Activated CD8-positive, alpha-beta memory T cell treated with anti-CD3 and anti-CD28 coated beads for 4 hours (primary cell): ENCODE measurements around the gene CCDC12.
A peak's percentile ranks its signal among the peaks of the same experiment; 100 is the strongest.
"Not testable (repeated sequence)": the region's sequence is repeated elsewhere in the genome, so short reads cannot be mapped to it uniquely, and the experiment has no call there.

Experiments used
- DNase-seq, 2 donors: peaks; one replicate each; pipeline ENCODE4 v3.0.0-alpha.2; 2020; ENCODE audit warnings: low read depth in 2 of 2

The CCDC12 gene

GRCh38 chr3:46923559-46924350 lies 52.8 kb downstream of the CCDC12 start:
- peak in 1 of 2 donors; percentile 11 for DNase-seq

- DNase-seq, result no peak
Measured at GRCh38 chr3:46922871-46923558, 53.5 kb downstream of the CCDC12 start.

- DNase-seq, result no peak
Measured at GRCh38 chr3:46922426-46922825, 54.1 kb downstream of the CCDC12 start.

- DNase-seq, result no peak
Measured at GRCh38 chr3:46921871-46922271, 54.7 kb downstream of the CCDC12 start.

- no peak for DNase-seq
Measured at GRCh38 chr3:46921041-46921440, 55.5 kb downstream of the CCDC12 start.

GRCh38 chr3:46918634-46919033 lies 57.9 kb downstream of the CCDC12 start:
- DNase-seq, result no peak

GRCh38 chr3:46918202-46918601 lies 58.3 kb downstream of the CCDC12 start:
- no peak for DNase-seq

GRCh38 chr3:46917257-46917656 lies 59.3 kb downstream of the CCDC12 start:
- DNase-seq, result no peak

GRCh38 chr3:46916799-46917198 lies 59.7 kb downstream of the CCDC12 start:
- DNase-seq, result no peak

- no peak for DNase-seq
Measured at GRCh38 chr3:46916278-46916677, 60.3 kb downstream of the CCDC12 start.

GRCh38 chr3:46915297-46915822 lies 61.2 kb downstream of the CCDC12 start:
- no peak for DNase-seq

GRCh38 chr3:46914849-46915248 lies 61.7 kb downstream of the CCDC12 start:
- DNase-seq, result no peak

GRCh38 chr3:46913644-46914043 lies 62.9 kb downstream of the CCDC12 start:
- no peak for DNase-seq

- no peak for DNase-seq
Measured at GRCh38 chr3:46912986-46913385, 63.6 kb downstream of the CCDC12 start.

GRCh38 chr3:46910914-46911313 lies 65.6 kb downstream of the CCDC12 start:
- not testable (repeated sequence) for DNase-seq

GRCh38 chr3:46910166-46910760 lies 66.3 kb downstream of the CCDC12 start:
- DNase-seq, result no peak

- peak; percentile 58 to 64 for DNase-seq
Measured at GRCh38 chr3:46909535-46910161, 66.9 kb downstream of the CCDC12 start.

GRCh38 chr3:46908986-46909534 lies 67.5 kb downstream of the CCDC12 start:
- no peak for DNase-seq

- DNase-seq, result no peak
Measured at GRCh38 chr3:46908294-46908985, 68.1 kb downstream of the CCDC12 start.

- DNase-seq, result no peak
Measured at GRCh38 chr3:46907960-46908293, 68.6 kb downstream of the CCDC12 start.

- DNase-seq, result no peak
Measured at GRCh38 chr3:46907271-46907670, 69.3 kb downstream of the CCDC12 start.
